ENCODE results near the gene ACSM6. TPM values are rescaled to one million over a fixed set of nuclear protein-coding genes. Genes with fewer than 3 reads are reported as not detected.

ACSM6 gene
- total and polyA plus RNA-seq, 2 of the 8 experiments (the other 6 are each of a cell fraction or from before 2014, with no cell fraction given): 0.33 TPM; not detected in 1

GRCh38 chr10:95187617-95188016 is 6.4 kb upstream of the ACSM6 start:
- Histone ChIP-seq H3K4me2 (ENCODE audit: insufficient read depth in 1 of 2, low read depth in 2 of 2, low read length in 2 of 2) (no peak overlapping the region), H3K36me3 (ENCODE audit: control insufficient read depth in 2 of 4, insufficient read depth in 4 of 4, low read length in 3 of 4) (no peaks in the 10 kb centered on the region), H3K23me2 (ENCODE audit: low read depth, low read length) (no peaks in the 10 kb centered on the region; the same call in 1 of the 2 replicates), H2BK15ac (ENCODE audit: low read length) (no peak overlapping the region), H4K20me1 (replicated peaks in 1 of 2; ENCODE audit: control insufficient read depth in 1 of 2, insufficient read depth in 2 of 2, low read length in 2 of 2) (no peaks in the 10 kb centered on the region), H3K79me2 (ENCODE audit: control insufficient read depth in 1 of 2, insufficient read depth in 2 of 2, low read length in 2 of 2) (no peaks in the 10 kb centered on the region), H3K9me3 (ENCODE audit: insufficient read depth in 2 of 2, low read depth in 1 of 2, low read length in 1 of 2) (no peaks in the 10 kb centered on the region), H4K5ac (ENCODE audit: insufficient read length, low read depth, low read length) (no peak overlapping the region), H4K8ac (ENCODE audit: extremely low read depth, insufficient read depth, low read length) (no peak overlapping the region), H3K23ac (ENCODE audit: insufficient read length) (no peak overlapping the region), H4K91ac (replicated peaks; ENCODE audit: insufficient read length, low read length) (no peak overlapping the region), H3K9ac (replicated peaks in 1 of 4; ENCODE audit: extremely low read depth in 1 of 4, low read depth in 3 of 4, low read length in 3 of 4) (no peak overlapping the region), H3K56ac (replicated peaks; ENCODE audit: insufficient read length, low read depth, low read length) (no peak overlapping the region), H3K27ac (ENCODE audit: low read depth, low read length) (no peak overlapping the region), H3K14ac (ENCODE audit: insufficient read length) (no peak overlapping the region), H3K4ac (replicated peaks; ENCODE audit: insufficient read length, low read depth, low read length) (no peak overlapping the region), H3K4me1 (replicated peaks in 1 of 4; ENCODE audit: control insufficient read depth in 3 of 4, insufficient read depth in 4 of 4, low read length in 3 of 4) (peaks cover 0 to 4% (median 0%) of the 10 kb centered on the region in 4 experiments; a peak in 2 of 7 replicates), H2BK120ac (replicated peaks; ENCODE audit: low read depth, low read length) (no peak overlapping the region), H2AFZ (ENCODE audit: low read length) (no peak overlapping the region), H3K27me3 (replicated peaks in 1 of 4; ENCODE audit: control insufficient read depth in 3 of 4, extremely low read depth in 1 of 4, insufficient read depth in 3 of 4, low read length in 3 of 4) (no peaks in the 10 kb centered on the region; a peak in 1 of 7 replicates), H2BK5ac (ENCODE audit: low read depth, low read length) (no peak overlapping the region), H3K79me1 (ENCODE audit: low read depth, low read length) (no peaks in the 10 kb centered on the region), H3K4me3 (ENCODE audit: extremely low read depth in 1 of 4, insufficient read depth in 2 of 4, low read depth in 3 of 4, low read length in 4 of 4) (no peak overlapping the region), H2AK5ac (ENCODE audit: low read depth, low read length) (no peak overlapping the region), H2BK20ac (ENCODE audit: low read length) (no peak overlapping the region), H3K18ac (ENCODE audit: extremely low read depth, low read length) (no peak overlapping the region), H2BK12ac (ENCODE audit: low read depth, low read length) (no peak overlapping the region)
- ChIA-PET CTCF (ENCODE audit: partially characterized antibody) (interaction anchor here (0.9 to 10.3 kb wide), 8 partner anchors 14 to 186 kb away, joined by 3 to 90 read pairs (median 4); no protein-coding TSS in a partner anchor), POLR2A (ENCODE audit: partially characterized antibody) (interaction anchor here (2.6 kb wide), 1 partner anchor 43 kb away, joined by 14 read pairs; no protein-coding TSS in a partner anchor)
- WGBS, 2 experiments (ENCODE audit: extremely low coverage in 1 of 2, insufficient coverage in 1 of 2, insufficient read length in 1 of 2, insufficient replicate concordance in 2 of 2, low coverage in 1 of 2, low lambda C conversion rate in 2 of 2, missing lambda C conversion rate in 1 of 2): 93% methylated on average over 3 of the region's 3 CpGs; no CpG with 5 or more reads in 1 of the 2 experiments
- DNase-seq (ENCODE audit: low read depth in 1 of 2, low spot score in 2 of 2) (no peak), FAIRE-seq (no peak)
- TF ChIP-seq SUZ12 (IDR thresholded peaks at IDR 0.05; ENCODE audit: low read length) (no peak), SP4 (IDR thresholded peaks at IDR 0.05; ENCODE audit: low read length) (no peak), YY1 (IDR thresholded peaks at IDR 0.05; ENCODE audit: low read depth, low read length) (no peak), E2F6 (IDR thresholded peaks at IDR 0.05) (no peak), TAF1 (IDR thresholded peaks at IDR 0.05; ENCODE audit: low read depth, low read length) (no peak)

Measured in H1 (cell line).